ENCODE measurements around the gene SLC12A7.

GRCh38 chr5:1056611-1057484 lies 55.0 kb downstream of the SLC12A7 start:
- TF ChIP-seq EZH2 (IDR thresholded peaks at IDR 0.05) = no peak
- TF ChIP-seq POLR2AphosphoS5 (IDR thresholded peaks at IDR 0.05; ENCODE audit: borderline replicate concordance, low read depth, low read length) = no peak
- no peak for TF ChIP-seq FOXP2 (optimal IDR thresholded peaks at IDR 0.05; ENCODE audit: control extremely low read depth, extremely low read length, insufficient read depth)

Measured in SK-N-MC (cell line).